Right kidney (tissue), 9 donors: ENCODE data around the gene BBS7.
A peak's percentile ranks its signal among the peaks of the same experiment; 100 is the strongest.

Source experiments
- DNase-seq: peaks from one replicate; pipeline ENCODE4 v3.0.0-alpha.2; 2016
- long read RNA-seq, 8 donors: transcript quantifications; one replicate each; lab custom pipeline, GENCODE V29; 2026

The BBS7 gene, protein sequence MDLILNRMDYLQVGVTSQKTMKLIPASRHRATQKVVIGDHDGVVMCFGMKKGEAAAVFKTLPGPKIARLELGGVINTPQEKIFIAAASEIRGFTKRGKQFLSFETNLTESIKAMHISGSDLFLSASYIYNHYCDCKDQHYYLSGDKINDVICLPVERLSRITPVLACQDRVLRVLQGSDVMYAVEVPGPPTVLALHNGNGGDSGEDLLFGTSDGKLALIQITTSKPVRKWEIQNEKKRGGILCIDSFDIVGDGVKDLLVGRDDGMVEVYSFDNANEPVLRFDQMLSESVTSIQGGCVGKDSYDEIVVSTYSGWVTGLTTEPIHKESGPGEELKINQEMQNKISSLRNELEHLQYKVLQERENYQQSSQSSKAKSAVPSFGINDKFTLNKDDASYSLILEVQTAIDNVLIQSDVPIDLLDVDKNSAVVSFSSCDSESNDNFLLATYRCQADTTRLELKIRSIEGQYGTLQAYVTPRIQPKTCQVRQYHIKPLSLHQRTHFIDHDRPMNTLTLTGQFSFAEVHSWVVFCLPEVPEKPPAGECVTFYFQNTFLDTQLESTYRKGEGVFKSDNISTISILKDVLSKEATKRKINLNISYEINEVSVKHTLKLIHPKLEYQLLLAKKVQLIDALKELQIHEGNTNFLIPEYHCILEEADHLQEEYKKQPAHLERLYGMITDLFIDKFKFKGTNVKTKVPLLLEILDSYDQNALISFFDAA
- long read RNA-seq, donor 1, transcript BBS7-202 (4 exons, 725 nt), result major isoform, 13 of 15 reads
- long read RNA-seq, donor 1, partial matches to known transcripts, result 0 of 15 reads
- long read RNA-seq, donor 1, other reads (novel, unspliced or antisense), result 0 of 15 reads
- long read RNA-seq, donor 2, transcript BBS7-202 (4 exons, 725 nt), result major isoform, 7 of 7 reads
- long read RNA-seq, donor 2, partial matches to known transcripts, result 0 of 7 reads
- long read RNA-seq, donor 2, other reads (novel, unspliced or antisense), result 0 of 7 reads
- long read RNA-seq, donor 3, partial matches to known transcripts, result 0 of 2 reads
- long read RNA-seq, donor 3, other reads (novel, unspliced or antisense), result 0 of 2 reads
- long read RNA-seq, donor 4, partial matches to known transcripts, result 0 of 2 reads
- long read RNA-seq, donor 4, other reads (novel, unspliced or antisense), result 0 of 2 reads
- long read RNA-seq, donor 5, transcript BBS7-202 (4 exons, 725 nt), result major isoform, 10 of 12 reads
- long read RNA-seq, donor 5, partial matches to known transcripts, result 0 of 12 reads
- long read RNA-seq, donor 5, other reads (novel, unspliced or antisense), result 0 of 12 reads
- long read RNA-seq, donor 6, partial matches to known transcripts, result 0 of 1 reads
- long read RNA-seq, donor 6, other reads (novel, unspliced or antisense), result 0 of 1 reads
- long read RNA-seq, donor 7, transcript BBS7-202 (4 exons, 725 nt), result major isoform, 6 of 6 reads
- long read RNA-seq, donor 7, partial matches to known transcripts, result 0 of 6 reads
- long read RNA-seq, donor 7, other reads (novel, unspliced or antisense), result 0 of 6 reads
- long read RNA-seq, donor 8, partial matches to known transcripts, result 0 of 6 reads
- long read RNA-seq, donor 8, other reads (novel, unspliced or antisense), result 0 of 6 reads

GRCh38 chr4:121869841-121870822 lies at the start of gene BBS7:
Gene BBS7, minus strand, starts transcription at chr4:121870474. Its CDS starts 161 bp downstream, at chr4:121870313.
- DNase-seq, result peak; percentile 96

DNA sequence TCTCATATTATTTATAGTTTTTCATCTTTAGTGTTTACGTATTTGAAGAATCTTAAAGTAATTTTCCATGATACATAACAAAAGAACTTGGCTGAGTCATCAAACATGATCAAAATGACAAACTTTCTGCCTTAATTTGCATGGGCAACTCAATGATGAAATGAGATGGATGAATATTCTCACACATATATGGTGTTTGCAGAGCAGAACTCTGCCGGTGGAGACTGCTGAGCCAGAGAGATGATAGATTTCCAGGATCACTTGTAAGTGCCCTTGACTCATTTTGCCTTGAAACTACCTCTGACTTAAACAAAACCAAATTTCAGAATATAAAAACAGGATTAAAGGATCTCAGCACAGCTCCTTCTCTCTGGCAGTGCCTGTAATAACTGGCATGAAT lies 43.4 kb upstream of the BBS7 start:
- DNase-seq, result no peak

- no peak for DNase-seq
Measured at GRCh38 chr4:121908346-121908745, 38.1 kb upstream of the BBS7 start.

DNA sequence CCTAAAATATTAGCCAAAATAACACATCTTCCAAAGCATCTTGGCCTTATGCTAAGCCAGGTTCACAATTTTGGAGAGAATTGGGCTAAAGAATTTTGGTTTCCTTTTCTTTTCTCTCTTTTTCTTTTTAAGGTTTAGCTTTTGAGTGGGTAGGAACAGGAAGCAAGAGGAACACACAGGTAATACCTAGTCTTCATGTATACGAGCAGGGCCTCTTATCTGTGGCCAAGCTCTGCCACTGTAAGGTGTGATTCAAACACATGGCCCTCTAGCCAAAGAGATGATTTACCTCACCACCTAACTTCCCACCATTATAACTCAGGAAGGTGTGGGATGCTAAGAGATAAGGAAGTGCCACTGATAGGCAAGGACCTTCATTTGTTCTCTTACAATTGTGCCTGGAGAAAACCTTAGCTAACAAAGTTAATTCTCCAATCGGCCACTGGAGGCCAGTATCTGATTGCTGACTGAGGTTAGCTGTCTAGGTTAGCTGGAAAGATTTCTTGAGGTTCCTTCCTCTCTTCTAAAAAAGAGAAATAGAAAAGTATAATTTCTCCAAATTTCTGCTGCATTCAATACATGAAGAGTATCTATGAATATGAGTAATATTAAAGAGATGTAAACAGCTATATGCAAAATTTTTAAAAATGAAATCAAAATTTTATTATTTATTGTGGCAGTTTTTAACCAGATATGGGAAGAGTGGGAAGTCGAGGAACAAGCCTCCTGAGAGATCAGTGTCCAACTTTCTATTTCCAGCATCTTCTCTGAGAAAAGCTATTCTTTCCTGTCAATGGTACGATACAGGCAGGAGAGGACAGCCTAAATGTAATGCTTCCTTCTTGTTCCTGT lies 30.1 kb upstream of the BBS7 start:
- peak; percentile 10 for DNase-seq

DNA sequence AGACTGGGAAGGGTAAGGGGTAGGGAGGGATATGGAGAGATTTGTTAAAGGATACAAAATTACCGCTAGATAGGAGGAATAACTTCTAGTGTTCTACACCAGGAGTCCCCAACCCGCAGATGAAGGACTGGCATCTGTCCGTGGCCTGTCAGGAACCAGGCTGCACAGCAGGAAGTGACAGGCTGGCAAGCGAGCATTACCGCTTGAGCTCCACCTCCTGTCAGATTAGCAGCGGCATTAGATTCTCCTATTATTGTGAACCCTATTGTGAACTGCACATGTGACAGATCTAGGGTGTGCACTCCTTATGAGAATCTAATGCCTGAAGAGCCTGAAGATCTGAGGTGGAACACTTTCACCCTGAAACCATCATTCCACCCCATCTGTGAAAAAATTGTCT lies 27.9 kb upstream of the BBS7 start:
- no peak for DNase-seq

GRCh38 chr4:121888134-121888533 lies 17.9 kb upstream of the BBS7 start:
- no peak for DNase-seq

- DNase-seq, result no peak
Measured at GRCh38 chr4:121885115-121885514, 14.8 kb upstream of the BBS7 start.

DNA sequence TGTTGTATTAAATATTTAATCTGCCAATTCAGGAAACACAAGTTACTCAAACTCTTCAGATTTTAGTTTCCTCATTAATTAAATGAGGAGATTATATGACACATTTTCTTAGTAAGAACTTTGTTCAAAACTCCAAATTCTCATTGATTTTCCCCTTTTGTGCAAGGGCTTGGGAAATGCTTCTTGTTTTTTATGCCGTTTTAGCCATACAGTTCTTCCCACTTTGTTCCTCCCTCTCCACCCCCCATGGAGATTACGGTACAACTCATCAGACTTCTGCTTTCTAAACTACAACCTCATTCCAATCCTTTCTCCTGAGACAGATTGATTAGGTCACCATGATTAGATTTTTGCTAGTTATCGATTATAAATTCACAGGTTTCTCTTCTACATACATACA lies 10.9 kb upstream of the BBS7 start:
- DNase-seq, result no peak

DNA sequence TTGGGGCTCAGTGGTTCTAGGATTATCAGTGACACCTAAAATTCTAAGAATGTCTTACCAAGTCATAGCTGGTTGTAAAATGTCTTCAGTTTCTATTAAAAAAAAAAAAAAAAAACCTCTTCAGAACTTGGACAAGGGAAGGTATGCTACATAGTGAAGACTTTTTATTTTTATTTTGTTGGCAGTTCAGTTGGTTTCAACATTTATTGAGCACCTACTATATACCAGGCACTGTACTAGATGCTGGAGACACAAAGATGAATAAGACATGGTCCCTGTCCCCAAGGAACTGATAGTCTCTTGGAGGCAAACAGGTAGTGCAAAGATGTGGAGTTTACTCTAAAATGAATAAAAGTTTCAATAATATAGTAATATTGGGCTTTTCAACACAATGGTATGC lies 8.9 kb upstream of the BBS7 start:
- no peak for DNase-seq

DNA sequence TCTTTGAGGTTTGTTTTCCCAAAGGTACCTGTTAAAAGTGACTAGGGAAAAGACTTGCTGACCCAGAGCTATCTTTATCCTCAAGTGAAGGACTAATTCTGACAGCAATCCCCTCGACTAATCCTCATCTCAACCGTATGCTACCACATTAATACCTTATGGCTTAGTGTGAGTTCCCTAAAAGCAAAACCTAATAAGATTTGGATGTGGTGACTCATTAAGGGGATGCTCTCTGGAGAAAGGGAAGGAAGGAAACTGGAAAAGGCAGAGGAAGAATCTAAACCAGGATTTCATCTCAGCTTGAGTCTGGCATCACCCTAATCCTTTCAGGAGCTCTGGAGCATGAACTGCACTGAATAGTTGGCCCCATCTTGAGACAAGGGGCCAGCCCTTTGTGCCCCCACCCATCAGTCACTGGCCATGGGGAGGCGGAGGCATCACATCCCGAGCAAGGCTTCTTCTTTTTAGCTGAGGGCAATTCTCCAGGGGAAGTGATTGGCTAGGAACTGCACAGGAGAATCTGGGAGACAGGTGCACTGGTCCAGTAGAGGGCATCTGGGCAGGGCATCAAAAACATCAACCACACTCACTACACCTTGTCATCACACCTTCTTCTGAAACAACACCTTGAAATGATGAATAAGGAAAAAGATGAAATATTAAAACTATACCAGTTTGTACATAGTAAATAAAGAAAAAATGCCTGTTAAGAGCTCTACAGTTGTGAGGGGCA lies 6.9 kb upstream of the BBS7 start:
- no peak for DNase-seq

DNA sequence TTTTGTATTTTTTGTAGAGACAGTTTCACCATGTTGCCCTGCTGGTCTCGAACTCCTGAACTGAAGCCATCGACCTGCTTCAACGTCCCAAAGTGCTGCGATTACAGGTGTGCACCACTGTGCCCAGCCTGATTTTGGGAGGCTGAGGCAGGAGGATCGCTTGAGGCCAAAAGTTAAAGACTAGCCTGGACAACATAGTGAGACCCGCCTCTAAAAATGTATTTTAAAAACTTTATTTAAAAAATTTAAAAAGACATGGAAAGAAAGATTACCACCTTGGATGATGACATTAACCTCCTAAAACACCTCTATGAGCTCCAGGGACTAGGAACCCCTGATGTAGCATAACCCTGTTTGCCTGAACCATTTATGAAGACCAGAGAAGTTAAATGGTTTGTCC lies 5.8 kb upstream of the BBS7 start:
- DNase-seq, result no peak

GRCh38 chr4:121875652-121876051 lies 5.4 kb upstream of the BBS7 start:
- DNase-seq, result no peak

- no peak for DNase-seq
Measured at GRCh38 chr4:121873604-121874003, 3.3 kb upstream of the BBS7 start.

DNA sequence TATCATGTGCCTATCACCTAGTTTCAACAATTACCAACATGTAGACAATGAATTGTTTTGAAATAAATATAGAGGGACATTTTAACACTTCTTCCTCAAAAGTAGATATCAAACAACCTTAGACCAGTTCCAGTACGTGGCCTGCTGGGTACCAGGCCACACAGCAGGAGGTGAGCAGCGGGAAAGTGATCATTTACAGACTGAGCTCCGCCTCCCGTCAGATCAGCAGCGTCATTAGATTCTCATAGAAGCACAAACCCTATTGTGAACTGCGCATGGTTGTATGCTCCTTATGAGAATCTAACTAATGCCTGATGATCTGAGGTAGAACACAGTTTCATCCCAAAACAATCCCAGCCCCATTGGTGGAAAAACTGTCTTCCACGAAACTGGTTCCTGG lies 6.5 kb downstream of the BBS7 start:
- DNase-seq, result no peak

DNA sequence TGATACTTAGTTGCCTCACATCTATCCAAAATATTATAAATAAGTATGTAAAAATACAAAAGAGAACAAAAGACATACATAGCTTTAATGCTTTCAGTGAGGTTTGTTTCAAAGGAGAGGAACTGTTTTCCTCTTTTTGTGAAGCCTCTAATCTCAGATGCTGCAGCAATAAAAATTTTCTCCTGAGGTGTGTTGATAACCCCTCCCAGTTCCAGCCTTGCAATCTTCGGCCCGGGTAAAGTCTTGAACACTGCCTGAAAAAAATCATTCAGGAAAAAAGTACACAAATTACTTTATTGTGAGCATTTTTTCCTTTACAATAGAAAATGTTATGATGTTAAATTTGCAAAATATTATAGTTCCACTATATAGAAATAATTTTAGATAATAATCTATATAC lies 8.8 kb downstream of the BBS7 start:
- DNase-seq, result no peak

- no peak for DNase-seq
Measured at GRCh38 chr4:121860121-121860520, 10.2 kb downstream of the BBS7 start.

DNA sequence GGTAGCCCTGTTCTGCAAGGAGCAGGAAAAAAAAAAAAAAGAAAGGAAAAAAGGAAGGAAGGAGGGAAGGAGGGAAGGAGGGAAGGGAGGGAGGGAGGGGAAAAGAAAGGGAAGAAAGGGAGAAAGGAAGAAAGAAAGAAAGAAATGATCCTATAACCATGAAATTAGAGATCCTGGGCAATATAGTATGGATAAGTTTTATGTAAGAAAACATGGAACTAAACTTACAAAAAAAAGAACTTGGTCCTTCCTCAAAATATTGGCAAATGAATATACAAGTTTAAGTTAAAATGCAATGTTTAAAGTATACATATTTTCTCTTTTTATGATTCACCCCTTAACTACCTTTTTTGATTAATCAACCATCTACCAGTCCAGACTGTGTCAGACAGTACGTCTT lies 18.9 kb downstream of the BBS7 start:
- no peak for DNase-seq

- DNase-seq, result no peak
Measured at GRCh38 chr4:121846662-121847061, 23.6 kb downstream of the BBS7 start.

DNA sequence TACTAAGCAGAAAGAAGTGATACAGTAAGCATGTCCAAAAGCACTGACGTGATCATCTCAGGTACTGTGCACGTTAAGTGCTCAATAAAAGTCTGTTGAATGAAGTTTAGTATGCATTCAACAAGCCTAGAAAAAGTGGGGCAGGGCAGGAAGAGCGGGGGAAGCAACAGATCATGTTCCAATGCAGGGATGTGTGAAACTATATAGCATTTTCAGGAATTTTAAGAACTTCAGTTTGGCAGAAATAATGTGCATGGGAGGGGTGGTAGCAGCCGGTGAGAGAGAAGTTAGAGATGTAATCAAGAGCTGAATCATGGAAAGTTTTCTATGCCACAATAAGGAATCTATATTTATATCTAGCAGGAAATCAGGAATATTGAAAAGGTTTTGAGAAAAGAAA lies 27.4 kb downstream of the BBS7 start:
- no peak for DNase-seq
